Fibroblast of mammary gland (primary cell): ENCODE data around the gene CACNA2D1.
A peak's percentile ranks its signal among the peaks of the same experiment; 100 is the strongest.

Experiments used
- DNase-seq: peaks from one replicate; pipeline ENCODE4 v3.0.0-alpha.2; 2010; ENCODE audit warnings: low read depth
- H3K4me3 ChIP-seq: 2 replicates; pipeline ENCODE4 v1.5.1; 2011; ENCODE audit warnings: low read depth, mild to moderate bottlenecking, low read length, moderate library complexity; ENCODE audit not compliant: control insufficient read depth
- CTCF ChIP-seq: conservative IDR thresholded peaks from 2 replicates; pipeline ENCODE4 v1.5.1; 2011; ENCODE audit warnings: low read depth, low read length, inconsistent platforms; ENCODE audit not compliant: control insufficient read depth, insufficient read depth

Gene CACNA2D1

GRCh38 chr7:82428186-82428961, 15.2 kb downstream of the CACNA2D1 start:
- no peak for TF ChIP-seq CTCF
- H3K4me3 ChIP-seq, result no peak overlapping the region
- DNase-seq, result peak; percentile 71

- no peak overlapping the region for H3K4me3 ChIP-seq
- TF ChIP-seq CTCF, result no peak
- peak; percentile 5 for DNase-seq
These were observed 20.1 kb downstream of the CACNA2D1 start for GRCh38 chr7:82423446-82423845.

- no peak for TF ChIP-seq CTCF
- no peak for DNase-seq
- H3K4me3 ChIP-seq, result no peak overlapping the region
These were observed 24.4 kb downstream of the CACNA2D1 start for GRCh38 chr7:82419200-82419599.

- DNase-seq, result no peak
These were observed 25.7 kb downstream of the CACNA2D1 start for GRCh38 chr7:82417898-82418297.

DNA sequence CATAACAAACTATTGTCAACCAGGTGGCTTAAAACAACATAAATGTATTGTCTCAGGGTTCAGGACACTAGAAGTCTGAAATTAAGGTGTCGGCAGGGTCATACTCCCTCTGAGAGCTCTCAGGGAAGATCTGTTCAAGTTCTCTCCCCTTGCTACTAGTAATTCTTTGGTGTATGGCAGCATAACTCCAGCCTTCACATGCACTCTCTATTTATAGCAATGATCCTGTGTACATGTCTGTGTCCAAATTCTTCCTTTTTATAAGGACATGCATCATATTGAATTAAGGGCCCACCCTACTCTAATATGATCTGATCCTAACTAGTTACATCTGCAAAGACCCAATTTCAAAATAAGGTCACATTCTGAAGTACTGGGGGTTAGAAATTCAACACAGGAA, 27.2 kb downstream of the CACNA2D1 start:
- no peak overlapping the region for H3K4me3 ChIP-seq
- no peak for TF ChIP-seq CTCF
- no peak for DNase-seq

More at GRCh38 chr7:82417898-82418297, 25.7 kb downstream of the CACNA2D1 start:
- no peak for TF ChIP-seq CTCF
- H3K4me3 ChIP-seq, result no peak overlapping the region

- no peak for DNase-seq
- H3K4me3 ChIP-seq, result no peak overlapping the region
- no peak for TF ChIP-seq CTCF
These were observed 29.2 kb downstream of the CACNA2D1 start for GRCh38 chr7:82414389-82414788.
